ENCODE measurements around the gene SLC16A3.
"Not testable (repeated sequence)": the region's sequence is repeated elsewhere in the genome, so short reads cannot be mapped to it uniquely, and the experiment has no call there.

SLC16A3 gene

GRCh38 chr17:82228842-82229697 is at the start of gene SLC16A3:
Gene SLC16A3, plus strand, starts transcription at chr17:82229042. Its CDS starts 6,967 bp downstream, at chr17:82236009.
- no peak for DNase-seq (ENCODE audit: low read depth)

GRCh38 chr17:82179412-82179811 is 49.4 kb upstream of the SLC16A3 start:
- no peak for DNase-seq (ENCODE audit: low read depth)

- no peak for DNase-seq (ENCODE audit: low read depth)
These were observed 48.8 kb upstream of the SLC16A3 start for GRCh38 chr17:82179946-82180475.

GRCh38 chr17:82180776-82181528 is 47.9 kb upstream of the SLC16A3 start:
- DNase-seq (ENCODE audit: low read depth) = no peak

- DNase-seq (ENCODE audit: low read depth) = no peak
These were observed 44.1 kb upstream of the SLC16A3 start for GRCh38 chr17:82184761-82185160.

GRCh38 chr17:82186221-82186620 is 42.6 kb upstream of the SLC16A3 start:
- DNase-seq (ENCODE audit: low read depth) = no peak

- no peak for DNase-seq (ENCODE audit: low read depth)
These were observed 41.3 kb upstream of the SLC16A3 start for GRCh38 chr17:82187500-82187899.

GRCh38 chr17:82188001-82188961 is 40.6 kb upstream of the SLC16A3 start:
- no peak for DNase-seq (ENCODE audit: low read depth)

- not testable (repeated sequence) for DNase-seq (ENCODE audit: low read depth)
These were observed 35.8 kb upstream of the SLC16A3 start for GRCh38 chr17:82193050-82193449.

GRCh38 chr17:82193520-82194220 is 35.2 kb upstream of the SLC16A3 start:
- no peak for DNase-seq (ENCODE audit: low read depth)

GRCh38 chr17:82194765-82195164 is 34.1 kb upstream of the SLC16A3 start:
- DNase-seq (ENCODE audit: low read depth) = no peak

GRCh38 chr17:82195675-82196672 is 32.9 kb upstream of the SLC16A3 start:
- DNase-seq (ENCODE audit: low read depth) = no peak

GRCh38 chr17:82198092-82198491 is 30.8 kb upstream of the SLC16A3 start:
- DNase-seq (ENCODE audit: low read depth) = no peak

GRCh38 chr17:82199496-82199895 is 29.3 kb upstream of the SLC16A3 start:
- DNase-seq (ENCODE audit: low read depth) = no peak

GRCh38 chr17:82200135-82200534 is 28.7 kb upstream of the SLC16A3 start:
- DNase-seq (ENCODE audit: low read depth) = no peak

- DNase-seq (ENCODE audit: low read depth) = peak; percentile 55
These were observed 27.9 kb upstream of the SLC16A3 start for GRCh38 chr17:82200743-82201497.

GRCh38 chr17:82201498-82201910 is 27.3 kb upstream of the SLC16A3 start:
- no peak for DNase-seq (ENCODE audit: low read depth)

GRCh38 chr17:82202981-82203380 is 25.9 kb upstream of the SLC16A3 start:
- no peak for DNase-seq (ENCODE audit: low read depth)

GRCh38 chr17:82203920-82204319 is 24.9 kb upstream of the SLC16A3 start:
- no peak for DNase-seq (ENCODE audit: low read depth)

Measured in activated gamma-delta T cell treated with anti-CD3 and anti-CD28 coated beads, Interleukin-2, amount 50 U/mL, for 16 hours (primary cell).